ENCODE data around the gene ACSS1.

Gene ACSS1

DNA sequence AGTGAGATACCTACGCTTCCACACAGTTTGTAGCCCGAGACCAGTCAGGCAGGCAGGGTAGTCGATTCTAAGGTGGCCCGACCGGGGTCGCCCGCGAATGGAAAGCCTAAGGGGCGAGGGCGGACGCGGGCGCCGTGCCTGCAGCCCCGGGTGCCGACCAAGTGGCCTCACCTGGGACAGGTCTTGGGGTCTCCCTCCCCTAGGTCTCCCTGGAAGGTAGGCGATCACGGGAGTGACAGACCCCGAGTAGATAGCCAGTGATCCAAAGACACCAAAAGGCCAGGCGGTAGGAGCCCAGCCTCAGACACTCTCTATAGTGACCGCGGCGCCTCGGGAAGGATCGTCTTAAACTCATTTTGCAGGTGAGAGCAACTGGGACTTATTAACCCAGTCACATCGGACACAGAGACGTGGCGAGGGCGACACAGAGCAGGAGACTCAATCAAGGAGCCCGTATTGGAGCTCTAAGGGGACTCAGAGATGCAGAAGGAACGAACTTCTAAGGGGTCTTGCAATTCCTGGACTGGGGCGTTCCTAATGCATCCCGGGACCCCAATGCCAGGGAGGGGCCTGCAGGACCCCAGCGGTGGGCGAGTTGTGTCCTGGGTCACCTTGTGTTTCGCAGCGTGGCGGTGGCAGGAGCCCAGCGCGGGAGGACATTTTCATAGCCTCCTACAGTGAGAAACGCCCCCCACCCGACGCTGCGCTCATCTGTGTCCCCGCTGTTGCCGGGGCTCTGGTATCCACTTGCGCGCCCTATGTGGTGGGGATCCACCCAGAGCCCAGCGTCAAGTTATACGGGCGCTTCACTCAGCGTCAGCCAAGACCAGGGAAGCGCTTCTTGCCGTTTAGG, 26.1 kb upstream of the ACSS1 start:
- peaks cover 2% of the 10 kb centered on the region for H3K27me3 ChIP-seq (ENCODE audit: control insufficient read depth, low read length)
- no peaks in the 10 kb centered on the region for H3F3A ChIP-seq (ENCODE audit: control insufficient read depth, insufficient read depth)
- H3K4me2 ChIP-seq (ENCODE audit: low read length), result no peak overlapping the region

DNA sequence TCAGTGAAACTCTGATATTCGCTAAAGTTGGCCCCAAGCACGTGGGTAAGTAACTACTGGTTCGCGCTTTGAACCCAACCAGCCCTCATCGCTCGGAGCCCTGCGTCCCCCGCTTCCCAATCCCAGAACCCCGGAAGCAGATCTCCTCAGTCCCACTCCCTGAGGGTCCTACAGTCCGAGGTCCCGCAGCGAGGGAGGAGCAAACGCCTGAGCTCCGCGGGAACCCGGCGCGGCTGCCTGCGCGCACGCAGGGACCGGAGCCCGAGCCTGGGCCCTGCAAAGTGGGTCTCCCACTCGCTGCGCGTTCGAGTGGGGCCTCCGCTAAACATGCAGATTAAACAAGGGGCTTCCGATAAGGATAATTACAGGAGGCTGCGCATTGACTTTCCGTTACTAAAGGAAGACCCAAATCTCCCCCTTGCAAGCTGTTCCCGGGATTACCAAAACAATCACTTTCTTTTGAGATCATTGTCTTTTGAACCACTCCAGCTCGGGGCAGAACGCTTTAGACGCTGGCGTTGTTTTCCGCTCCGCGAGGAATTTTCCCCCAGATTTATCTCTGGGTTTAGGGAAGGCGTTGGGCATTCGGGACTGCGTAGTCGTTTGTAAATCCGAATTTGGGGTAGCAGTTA, 25.3 kb upstream of the ACSS1 start:
- no peak overlapping the region for H3K4me3 ChIP-seq (ENCODE audit: low read length)
- H3K36me3 ChIP-seq (ENCODE audit: control insufficient read depth, low read length), result no peaks in the 10 kb centered on the region
- H3K9me2 ChIP-seq (replicated peaks; ENCODE audit: control insufficient read depth, low read length), result no peaks in the 10 kb centered on the region
- no peaks in the 10 kb centered on the region for H3K79me2 ChIP-seq (ENCODE audit: control insufficient read depth, low read length)
- peaks cover 9% of the 10 kb centered on the region for H3K27me3 ChIP-seq (ENCODE audit: control insufficient read depth, low read length)
- H3K27ac ChIP-seq (ENCODE audit: low read depth, low read length), result no peak overlapping the region
- TF ChIP-seq, protein P1, sequence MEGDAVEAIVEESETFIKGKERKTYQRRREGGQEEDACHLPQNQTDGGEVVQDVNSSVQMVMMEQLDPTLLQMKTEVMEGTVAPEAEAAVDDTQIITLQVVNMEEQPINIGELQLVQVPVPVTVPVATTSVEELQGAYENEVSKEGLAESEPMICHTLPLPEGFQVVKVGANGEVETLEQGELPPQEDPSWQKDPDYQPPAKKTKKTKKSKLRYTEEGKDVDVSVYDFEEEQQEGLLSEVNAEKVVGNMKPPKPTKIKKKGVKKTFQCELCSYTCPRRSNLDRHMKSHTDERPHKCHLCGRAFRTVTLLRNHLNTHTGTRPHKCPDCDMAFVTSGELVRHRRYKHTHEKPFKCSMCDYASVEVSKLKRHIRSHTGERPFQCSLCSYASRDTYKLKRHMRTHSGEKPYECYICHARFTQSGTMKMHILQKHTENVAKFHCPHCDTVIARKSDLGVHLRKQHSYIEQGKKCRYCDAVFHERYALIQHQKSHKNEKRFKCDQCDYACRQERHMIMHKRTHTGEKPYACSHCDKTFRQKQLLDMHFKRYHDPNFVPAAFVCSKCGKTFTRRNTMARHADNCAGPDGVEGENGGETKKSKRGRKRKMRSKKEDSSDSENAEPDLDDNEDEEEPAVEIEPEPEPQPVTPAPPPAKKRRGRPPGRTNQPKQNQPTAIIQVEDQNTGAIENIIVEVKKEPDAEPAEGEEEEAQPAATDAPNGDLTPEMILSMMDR (IDR thresholded peaks at IDR 0.05; ENCODE audit: low read depth, low read length, poor library complexity, severe bottlenecking), result no peak
- no peak for TF ChIP-seq EZH2phosphoT487 (IDR thresholded peaks at IDR 0.05; ENCODE audit: borderline replicate concordance, low read length)
- H3K4me2 ChIP-seq (ENCODE audit: low read length), result no peak overlapping the region
- H3F3A ChIP-seq (ENCODE audit: control insufficient read depth, insufficient read depth), result no peaks in the 10 kb centered on the region
- H4K20me1 ChIP-seq (ENCODE audit: control insufficient read depth, insufficient read depth, low read depth, low read length), result no peaks in the 10 kb centered on the region
- no peaks in the 10 kb centered on the region for H3K9me3 ChIP-seq (ENCODE audit: control insufficient read depth, insufficient read depth, low read length)
- H3K4me1 ChIP-seq (ENCODE audit: control insufficient read depth, low read length), result no peaks in the 10 kb centered on the region

More for the DNA sequence above, 26.1 kb upstream of the ACSS1 start:
- no peaks in the 10 kb centered on the region for H3K79me2 ChIP-seq (ENCODE audit: control insufficient read depth, low read length)
- no peaks in the 10 kb centered on the region for H3K36me3 ChIP-seq (ENCODE audit: control insufficient read depth, low read length)
- no peak overlapping the region for H3K27ac ChIP-seq (ENCODE audit: low read depth, low read length)
- H4K20me1 ChIP-seq (ENCODE audit: control insufficient read depth, insufficient read depth, low read depth, low read length), result no peaks in the 10 kb centered on the region
- H3K4me1 ChIP-seq (ENCODE audit: control insufficient read depth, low read length), result no peaks in the 10 kb centered on the region
- TF ChIP-seq, protein P1 (IDR thresholded peaks at IDR 0.05; ENCODE audit: low read depth, low read length, poor library complexity, severe bottlenecking), result peak; percentile 35
- TF ChIP-seq EZH2phosphoT487 (IDR thresholded peaks at IDR 0.05; ENCODE audit: borderline replicate concordance, low read length), result no peak
- H3K9me3 ChIP-seq (ENCODE audit: control insufficient read depth, insufficient read depth, low read length), result no peaks in the 10 kb centered on the region
- H3K4me3 ChIP-seq (ENCODE audit: low read length), result no peak overlapping the region
- H3K9me2 ChIP-seq (replicated peaks; ENCODE audit: control insufficient read depth, low read length), result no peaks in the 10 kb centered on the region

DNA sequence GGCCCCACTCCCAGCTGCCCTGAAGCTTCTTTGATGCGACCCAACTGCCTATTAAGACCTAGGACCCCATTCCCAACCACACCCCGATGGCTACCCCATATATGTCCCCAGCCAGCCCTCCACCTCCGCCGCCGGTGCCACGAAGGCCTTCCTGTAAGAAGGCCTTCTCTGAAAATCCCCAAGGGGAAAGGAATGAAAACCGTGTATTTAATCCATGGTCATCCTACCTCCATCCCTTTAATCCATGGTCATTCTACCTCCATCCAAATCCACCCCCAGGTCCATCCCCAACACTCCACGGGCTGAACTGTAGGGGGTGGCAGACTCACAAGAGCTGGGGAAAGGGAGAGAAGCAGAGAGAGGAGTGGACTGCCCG, 24.5 kb upstream of the ACSS1 start:
- Histone ChIP-seq H3K4me2 (ENCODE audit: low read length) (no peak overlapping the region), H3K27me3 (ENCODE audit: control insufficient read depth, low read length) (peaks cover 17% of the 10 kb centered on the region), H3K36me3 (ENCODE audit: control insufficient read depth, low read length) (no peaks in the 10 kb centered on the region), H3K9me2 (replicated peaks; ENCODE audit: control insufficient read depth, low read length) (no peaks in the 10 kb centered on the region), H3K27ac (ENCODE audit: low read depth, low read length) (no peak overlapping the region), H3K79me2 (ENCODE audit: control insufficient read depth, low read length) (no peaks in the 10 kb centered on the region), H4K20me1 (ENCODE audit: control insufficient read depth, insufficient read depth, low read depth, low read length) (no peaks in the 10 kb centered on the region), H3F3A (ENCODE audit: control insufficient read depth, insufficient read depth) (no peaks in the 10 kb centered on the region), H3K4me1 (ENCODE audit: control insufficient read depth, low read length) (no peaks in the 10 kb centered on the region), H3K9me3 (ENCODE audit: control insufficient read depth, insufficient read depth, low read length) (no peaks in the 10 kb centered on the region), H3K4me3 (ENCODE audit: low read length) (no peak overlapping the region)
- no peak for TF ChIP-seq EZH2phosphoT487 (IDR thresholded peaks at IDR 0.05; ENCODE audit: borderline replicate concordance, low read length)
- TF ChIP-seq, protein P1 (IDR thresholded peaks at IDR 0.05; ENCODE audit: low read depth, low read length, poor library complexity, severe bottlenecking), result no peak

All from DOHH2 (cell line).